RWPE2 (cell line): ENCODE measurements around the gene MYO3B.

ENCODE experiments used
- ATAC-seq: fragments of 200-7000 bp; cut with Tn5 transposase; 3 replicates; pipeline ENCODE4 v1.9.1; 2021; ENCODE audit warnings: low read depth
- DNase-seq: peaks from one replicate; pipeline ENCODE4 v3.0.0-alpha.2; 2020; ENCODE audit warnings: low spot score
- H3K27ac ChIP-seq: fragments of 450-650 bp; 2 replicates; pipeline ENCODE4 v1.5.1; 2017; ENCODE audit warnings: mild to moderate bottlenecking; ENCODE audit not compliant: poor library complexity, severe bottlenecking
- H3K27me3 ChIP-seq: fragments of 250-450 bp; sonication (Bioruptor Pico); 2 replicates; pipeline ENCODE4 v1.5.1; 2021; ENCODE audit warnings: mild to moderate bottlenecking, moderate library complexity; ENCODE audit not compliant: insufficient read depth, poor library complexity, severe bottlenecking
- H3K36me3 ChIP-seq: fragments of 250-450 bp; sonication (Bioruptor Pico); 2 replicates; pipeline ENCODE4 v1.5.1; 2020; ENCODE audit warnings: low read depth, mild to moderate bottlenecking, moderate library complexity
- H3K4me1 ChIP-seq: fragments of 250-450 bp; sonication (Bioruptor Pico); 2 replicates; pipeline ENCODE4 v1.5.1; 2021; ENCODE audit warnings: mild to moderate bottlenecking, moderate library complexity; ENCODE audit not compliant: insufficient read depth, poor library complexity, severe bottlenecking
- H3K4me3 ChIP-seq: fragments of 250-450 bp; sonication (Bioruptor Pico); 2 replicates; pipeline ENCODE4 v1.5.1; 2021; ENCODE audit warnings: mild to moderate bottlenecking, moderate library complexity; ENCODE audit not compliant: severe bottlenecking
- H3K9me3 ChIP-seq: fragments of 250-450 bp; sonication (Bioruptor Pico); 2 replicates; pipeline ENCODE4 v1.5.1; 2021; ENCODE audit warnings: mild to moderate bottlenecking, moderate library complexity; ENCODE audit not compliant: severe bottlenecking
- CTCF ChIP-seq: fragments of 450-650 bp; IDR thresholded peaks from one replicate; pipeline ENCODE4 v1.5.1; 2017; ENCODE audit warnings: mild to moderate bottlenecking, moderate library complexity; ENCODE audit not compliant: poor library complexity, severe bottlenecking

MYO3B gene

GRCh38 chr2:170214309-170214948 is 36.5 kb downstream of the MYO3B start:
- DNase-seq: no peak
- H3K4me1 ChIP-seq: no peaks in the 10 kb centered on the region

GRCh38 chr2:170215021-170215420 is 37.1 kb downstream of the MYO3B start:
- DNase-seq: no peak
- no peak for ATAC-seq
- Histone ChIP-seq H3K27ac (no peak overlapping the region), H3K9me3 (no peaks in the 10 kb centered on the region), H3K27me3 (no peaks in the 10 kb centered on the region), H3K4me1 (no peaks in the 10 kb centered on the region), H3K36me3 (no peaks in the 10 kb centered on the region), H3K4me3 (no peak overlapping the region)
- TF ChIP-seq CTCF: no peak

More at GRCh38 chr2:170214309-170214948, 36.5 kb downstream of the MYO3B start:
- Histone ChIP-seq H3K36me3 (no peaks in the 10 kb centered on the region), H3K9me3 (no peaks in the 10 kb centered on the region), H3K27ac (no peak overlapping the region), H3K27me3 (no peaks in the 10 kb centered on the region), H3K4me3 (no peak overlapping the region)
- ATAC-seq: no peak
- no peak for TF ChIP-seq CTCF

GRCh38 chr2:170216428-170216827 is 38.5 kb downstream of the MYO3B start:
- no peak for ATAC-seq
- H3K27me3 ChIP-seq: no peaks in the 10 kb centered on the region
- DNase-seq: no peak
- H3K36me3 ChIP-seq: no peaks in the 10 kb centered on the region
- no peak for TF ChIP-seq CTCF
- no peak overlapping the region for H3K4me3 ChIP-seq
- no peaks in the 10 kb centered on the region for H3K9me3 ChIP-seq
- H3K27ac ChIP-seq: no peak overlapping the region
- H3K4me1 ChIP-seq: peaks cover 2% of the 10 kb centered on the region

- Histone ChIP-seq H3K9me3 (no peaks in the 10 kb centered on the region), H3K4me3 (no peak overlapping the region), H3K27me3 (no peaks in the 10 kb centered on the region), H3K27ac (no peak overlapping the region), H3K4me1 (peaks cover 7% of the 10 kb centered on the region), H3K36me3 (no peaks in the 10 kb centered on the region)
- no peak for ATAC-seq
- no peak for DNase-seq
- no peak for TF ChIP-seq CTCF
Observed at GRCh38 chr2:170216981-170217380, 39.0 kb downstream of the MYO3B start.

GRCh38 chr2:170217778-170218251 is 39.9 kb downstream of the MYO3B start:
- no peak for DNase-seq
- H3K36me3 ChIP-seq: no peaks in the 10 kb centered on the region
- no peak for TF ChIP-seq CTCF

More at GRCh38 chr2:170217778-170218251, 39.9 kb downstream of the MYO3B start:
- Histone ChIP-seq H3K9me3 (no peaks in the 10 kb centered on the region), H3K4me3 (no peak overlapping the region), H3K27me3 (no peaks in the 10 kb centered on the region), H3K27ac (no peak overlapping the region), H3K4me1 (peaks cover 10% of the 10 kb centered on the region)
- no peak for ATAC-seq
